Measurements from ENCODE around the gene RHOT1.

Gene RHOT1

GRCh38 chr17:32191306-32191705 is 49.0 kb downstream of the RHOT1 start:
- no peak overlapping the region for H3K27ac ChIP-seq (replicated peaks)
- TF ChIP-seq, protein P1, sequence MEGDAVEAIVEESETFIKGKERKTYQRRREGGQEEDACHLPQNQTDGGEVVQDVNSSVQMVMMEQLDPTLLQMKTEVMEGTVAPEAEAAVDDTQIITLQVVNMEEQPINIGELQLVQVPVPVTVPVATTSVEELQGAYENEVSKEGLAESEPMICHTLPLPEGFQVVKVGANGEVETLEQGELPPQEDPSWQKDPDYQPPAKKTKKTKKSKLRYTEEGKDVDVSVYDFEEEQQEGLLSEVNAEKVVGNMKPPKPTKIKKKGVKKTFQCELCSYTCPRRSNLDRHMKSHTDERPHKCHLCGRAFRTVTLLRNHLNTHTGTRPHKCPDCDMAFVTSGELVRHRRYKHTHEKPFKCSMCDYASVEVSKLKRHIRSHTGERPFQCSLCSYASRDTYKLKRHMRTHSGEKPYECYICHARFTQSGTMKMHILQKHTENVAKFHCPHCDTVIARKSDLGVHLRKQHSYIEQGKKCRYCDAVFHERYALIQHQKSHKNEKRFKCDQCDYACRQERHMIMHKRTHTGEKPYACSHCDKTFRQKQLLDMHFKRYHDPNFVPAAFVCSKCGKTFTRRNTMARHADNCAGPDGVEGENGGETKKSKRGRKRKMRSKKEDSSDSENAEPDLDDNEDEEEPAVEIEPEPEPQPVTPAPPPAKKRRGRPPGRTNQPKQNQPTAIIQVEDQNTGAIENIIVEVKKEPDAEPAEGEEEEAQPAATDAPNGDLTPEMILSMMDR (IDR thresholded peaks at IDR 0.05; ENCODE audit: insufficient read depth, low read length) = no peak
- TF ChIP-seq SPI1 (IDR thresholded peaks at IDR 0.05; ENCODE audit: borderline replicate concordance, low read depth) (no peak), GABPA (IDR thresholded peaks at IDR 0.05; ENCODE audit: low read depth) (no peak)
- no peak for DNase-seq (ENCODE audit: low read depth in 1 of 2, low spot score in 1 of 2)
- H3K27me3 ChIP-seq (ENCODE audit: insufficient read depth, poor library complexity, severe bottlenecking) = no peaks in the 10 kb centered on the region
- no peak overlapping the region for H3K4me3 ChIP-seq (replicated peaks; ENCODE audit: insufficient read depth, low read length)

DNA sequence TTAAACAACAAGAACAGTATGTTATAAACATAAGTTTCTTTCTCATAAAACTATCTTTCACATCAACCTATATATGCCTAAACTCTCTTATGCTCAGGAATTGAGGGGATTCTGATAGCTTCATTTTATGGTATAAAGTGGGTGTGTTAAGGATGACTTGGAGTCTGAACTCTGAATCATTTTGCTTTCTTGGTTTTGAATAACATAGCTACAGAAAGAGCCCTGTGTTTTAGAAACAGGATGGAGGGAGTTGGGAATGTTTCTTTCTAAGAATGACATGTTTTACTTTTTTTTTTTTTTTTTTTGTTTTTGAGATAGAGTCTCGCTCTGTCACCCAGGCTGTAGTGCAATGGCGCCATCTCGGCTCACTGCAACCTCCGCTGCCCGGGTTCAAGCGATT is 50.1 kb downstream of the RHOT1 start:
- H3K4me3 ChIP-seq (replicated peaks; ENCODE audit: insufficient read depth, low read length) = no peak overlapping the region
- no peak overlapping the region for H3K27ac ChIP-seq (replicated peaks)
- DNase-seq (ENCODE audit: low read depth in 1 of 2, low spot score in 1 of 2) = no peak

GRCh38 chr17:32197987-32198386 is 55.7 kb downstream of the RHOT1 start:
- Histone ChIP-seq H3K4me3 (replicated peaks; ENCODE audit: insufficient read depth, low read length) (no peak overlapping the region), H3K27me3 (ENCODE audit: insufficient read depth, poor library complexity, severe bottlenecking) (no peaks in the 10 kb centered on the region), H3K27ac (replicated peaks) (no peak overlapping the region)
- DNase-seq (ENCODE audit: low read depth in 1 of 2, low spot score in 1 of 2) = no peak
- TF ChIP-seq SPI1 (IDR thresholded peaks at IDR 0.05; ENCODE audit: borderline replicate concordance, low read depth) = no peak
- TF ChIP-seq, protein P2, sequence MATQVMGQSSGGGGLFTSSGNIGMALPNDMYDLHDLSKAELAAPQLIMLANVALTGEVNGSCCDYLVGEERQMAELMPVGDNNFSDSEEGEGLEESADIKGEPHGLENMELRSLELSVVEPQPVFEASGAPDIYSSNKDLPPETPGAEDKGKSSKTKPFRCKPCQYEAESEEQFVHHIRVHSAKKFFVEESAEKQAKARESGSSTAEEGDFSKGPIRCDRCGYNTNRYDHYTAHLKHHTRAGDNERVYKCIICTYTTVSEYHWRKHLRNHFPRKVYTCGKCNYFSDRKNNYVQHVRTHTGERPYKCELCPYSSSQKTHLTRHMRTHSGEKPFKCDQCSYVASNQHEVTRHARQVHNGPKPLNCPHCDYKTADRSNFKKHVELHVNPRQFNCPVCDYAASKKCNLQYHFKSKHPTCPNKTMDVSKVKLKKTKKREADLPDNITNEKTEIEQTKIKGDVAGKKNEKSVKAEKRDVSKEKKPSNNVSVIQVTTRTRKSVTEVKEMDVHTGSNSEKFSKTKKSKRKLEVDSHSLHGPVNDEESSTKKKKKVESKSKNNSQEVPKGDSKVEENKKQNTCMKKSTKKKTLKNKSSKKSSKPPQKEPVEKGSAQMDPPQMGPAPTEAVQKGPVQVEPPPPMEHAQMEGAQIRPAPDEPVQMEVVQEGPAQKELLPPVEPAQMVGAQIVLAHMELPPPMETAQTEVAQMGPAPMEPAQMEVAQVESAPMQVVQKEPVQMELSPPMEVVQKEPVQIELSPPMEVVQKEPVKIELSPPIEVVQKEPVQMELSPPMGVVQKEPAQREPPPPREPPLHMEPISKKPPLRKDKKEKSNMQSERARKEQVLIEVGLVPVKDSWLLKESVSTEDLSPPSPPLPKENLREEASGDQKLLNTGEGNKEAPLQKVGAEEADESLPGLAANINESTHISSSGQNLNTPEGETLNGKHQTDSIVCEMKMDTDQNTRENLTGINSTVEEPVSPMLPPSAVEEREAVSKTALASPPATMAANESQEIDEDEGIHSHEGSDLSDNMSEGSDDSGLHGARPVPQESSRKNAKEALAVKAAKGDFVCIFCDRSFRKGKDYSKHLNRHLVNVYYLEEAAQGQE (IDR thresholded peaks at IDR 0.05; ENCODE audit: insufficient replicate concordance, low read depth) = no peak
- no peak for TF ChIP-seq GABPA (IDR thresholded peaks at IDR 0.05; ENCODE audit: low read depth)
- TF ChIP-seq POLR2AphosphoS5 (IDR thresholded peaks at IDR 0.05; ENCODE audit: low read depth) = no peak
- TF ChIP-seq, protein P1 (IDR thresholded peaks at IDR 0.05; ENCODE audit: insufficient read depth, low read length) = no peak

More for the DNA sequence above, 50.1 kb downstream of the RHOT1 start:
- TF ChIP-seq POLR2AphosphoS5 (IDR thresholded peaks at IDR 0.05; ENCODE audit: low read depth) (no peak), GABPA (IDR thresholded peaks at IDR 0.05; ENCODE audit: low read depth) (no peak), SPI1 (IDR thresholded peaks at IDR 0.05; ENCODE audit: borderline replicate concordance, low read depth) (no peak)
- TF ChIP-seq, protein P1 (IDR thresholded peaks at IDR 0.05; ENCODE audit: insufficient read depth, low read length) = no peak
- TF ChIP-seq, protein P2 (IDR thresholded peaks at IDR 0.05; ENCODE audit: insufficient replicate concordance, low read depth) = no peak
- no peaks in the 10 kb centered on the region for H3K27me3 ChIP-seq (ENCODE audit: insufficient read depth, poor library complexity, severe bottlenecking)

DNA sequence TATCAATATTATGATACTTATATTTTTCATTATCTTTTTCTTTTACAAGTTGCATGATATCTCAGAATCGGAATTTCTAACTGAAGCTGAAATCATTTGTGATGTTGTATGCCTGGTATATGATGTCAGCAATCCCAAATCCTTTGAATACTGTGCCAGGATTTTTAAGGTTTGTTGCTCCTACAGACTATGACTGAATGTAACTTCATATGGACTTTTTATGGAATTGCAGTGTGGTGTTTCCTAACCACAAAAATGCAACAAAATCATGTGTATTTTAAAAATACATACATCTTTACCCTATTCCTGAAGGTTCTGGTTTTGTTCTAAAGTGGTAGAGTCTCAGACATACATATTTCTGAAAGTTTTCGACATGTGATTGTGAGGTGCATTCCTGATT is 64.6 kb downstream of the RHOT1 start:
- H3K4me3 ChIP-seq (replicated peaks; ENCODE audit: insufficient read depth, low read length) = no peak overlapping the region
- TF ChIP-seq, protein P2 (IDR thresholded peaks at IDR 0.05; ENCODE audit: insufficient replicate concordance, low read depth) = no peak
- no peak for TF ChIP-seq POLR2AphosphoS5 (IDR thresholded peaks at IDR 0.05; ENCODE audit: low read depth)
- no peak overlapping the region for H3K27ac ChIP-seq (replicated peaks)
- no peaks in the 10 kb centered on the region for H3K27me3 ChIP-seq (ENCODE audit: insufficient read depth, poor library complexity, severe bottlenecking)
- DNase-seq (ENCODE audit: low read depth in 1 of 2, low spot score in 1 of 2) = no peak
